ENCODE data around the gene CDC23.
"Not testable (repeated sequence)": the region's sequence is repeated elsewhere in the genome, so short reads cannot be mapped to it uniquely, and the experiment has no call there.

Gene CDC23

GRCh38 chr5:138213161-138214029 lies at the start of gene CDC23:
CDC23 (minus strand) TSS chr5:138213323; CDS start chr5:138213312, 11 bp downstream.
- peak; percentile 98 for DNase-seq

GRCh38 chr5:138258704-138259292 lies 45.7 kb upstream of the CDC23 start:
- no peak for DNase-seq

GRCh38 chr5:138257583-138257982 lies 44.5 kb upstream of the CDC23 start:
- DNase-seq = no peak

GRCh38 chr5:138252944-138253343 lies 39.8 kb upstream of the CDC23 start:
- DNase-seq = no peak

GRCh38 chr5:138247800-138248199 lies 34.7 kb upstream of the CDC23 start:
- DNase-seq = not testable (repeated sequence)

- no peak for DNase-seq
These were observed 33.7 kb upstream of the CDC23 start for GRCh38 chr5:138246822-138247221.

- DNase-seq = no peak
These were observed 33.2 kb upstream of the CDC23 start for GRCh38 chr5:138246334-138246733.

GRCh38 chr5:138245717-138246116 lies 32.6 kb upstream of the CDC23 start:
- DNase-seq = no peak

- peak in 1 of 2 experiments; percentile 9 for DNase-seq
These were observed 30.7 kb upstream of the CDC23 start for GRCh38 chr5:138243794-138244193.

- peak in 1 of 2 experiments; percentile 32 for DNase-seq
These were observed 28.8 kb upstream of the CDC23 start for GRCh38 chr5:138241688-138242571.

- no peak for DNase-seq
These were observed 27.7 kb upstream of the CDC23 start for GRCh38 chr5:138240650-138241385.

GRCh38 chr5:138238034-138238433 lies 24.9 kb upstream of the CDC23 start:
- DNase-seq = no peak

- DNase-seq = no peak
These were observed 21.5 kb upstream of the CDC23 start for GRCh38 chr5:138234651-138235050.

- no peak for DNase-seq
These were observed 20.2 kb upstream of the CDC23 start for GRCh38 chr5:138233280-138233679.

- no peak for DNase-seq
These were observed 18.0 kb upstream of the CDC23 start for GRCh38 chr5:138230981-138231589.

- DNase-seq = no peak
These were observed 17.1 kb upstream of the CDC23 start for GRCh38 chr5:138230261-138230660.

GRCh38 chr5:138229387-138229786 lies 16.3 kb upstream of the CDC23 start:
- no peak for DNase-seq

GRCh38 chr5:138226910-138227309 lies 13.8 kb upstream of the CDC23 start:
- no peak for DNase-seq

- no peak for DNase-seq
These were observed 11.6 kb upstream of the CDC23 start for GRCh38 chr5:138224712-138225111.

- no peak for DNase-seq
These were observed 10.4 kb upstream of the CDC23 start for GRCh38 chr5:138223532-138223931.

- DNase-seq = peak in 1 of 2 experiments; percentile 0
These were observed 3.7 kb upstream of the CDC23 start for GRCh38 chr5:138216799-138217198.

GRCh38 chr5:138212828-138213160 lies 329 bp downstream of the CDC23 start:
- DNase-seq = no peak
